Neural progenitor cell (in vitro differentiated cells): ENCODE results near the gene AXIN2. TPM values are rescaled to one million over a fixed set of nuclear protein-coding genes. Genes with fewer than 3 reads are reported as not detected.

ENCODE experiments used
- DNase-seq: peaks from one replicate; pipeline ENCODE4 v3.0.0-alpha.2; 2016; ENCODE audit warnings: low spot score
- H2AFZ ChIP-seq: fragments of 200-600 bp; sonication (generic); replicated peaks from 2 replicates; pipeline ENCODE4 v1.6.1; 2016; ENCODE audit warnings: antibody characterized with exemption
- H3F3A ChIP-seq: fragments of 200-600 bp; sonication (generic); 2 replicates; pipeline ENCODE4 v1.6.1; 2016; ENCODE audit warnings: antibody characterized with exemption, low read depth
- H3K27ac ChIP-seq: fragments of 200-600 bp; sonication (generic); 2 replicates; pipeline ENCODE4 v1.5.1; 2016; ENCODE audit warnings: mild to moderate bottlenecking
- H3K27me3 ChIP-seq: fragments of 200-600 bp; sonication (generic); 2 replicates; pipeline ENCODE4 v1.6.1; 2016; ENCODE audit warnings: mild to moderate bottlenecking, moderate library complexity
- H3K36me3 ChIP-seq: fragments of 200-600 bp; sonication (generic); 2 replicates; pipeline ENCODE4 v1.5.1; 2016
- H3K4me1 ChIP-seq: fragments of 200-600 bp; sonication (generic); 2 replicates; pipeline ENCODE4 v1.6.1; 2016; ENCODE audit warnings: mixed run types
- H3K4me2 ChIP-seq: fragments of 200-600 bp; sonication (generic); 2 replicates; pipeline ENCODE4 v1.6.1; 2016
- H3K4me3 ChIP-seq: fragments of 200-600 bp; sonication (generic); 2 replicates; pipeline ENCODE4 v1.5.1; 2016
- H3K79me2 ChIP-seq: fragments of 200-600 bp; sonication (generic); 2 replicates; pipeline ENCODE4 v1.6.1; 2016; ENCODE audit warnings: low read depth
- H3K9ac ChIP-seq: fragments of 200-600 bp; sonication (generic); 2 replicates; pipeline ENCODE4 v1.6.1; 2016
- H3K9me3 ChIP-seq: fragments of 200-600 bp; sonication (generic); 2 replicates; pipeline ENCODE4 v1.5.1; 2016; ENCODE audit warnings: low read depth
- H4K20me1 ChIP-seq: fragments of 200-600 bp; sonication (generic); 2 replicates; pipeline ENCODE4 v1.6.1; 2016; ENCODE audit warnings: low read depth
- H3K27ac Mint-ChIP-seq: 3 replicates; pipeline ENCODE4 v1.8.0; 2021; ENCODE audit warnings: mixed read lengths
- H3K27me3 Mint-ChIP-seq: 2 replicates; pipeline ENCODE4 v1.8.0; 2022; ENCODE audit warnings: low read depth, mild to moderate bottlenecking, inconsistent platforms, moderate library complexity, mixed read lengths; ENCODE audit not compliant: insufficient read depth
- H3K36me3 Mint-ChIP-seq: 3 replicates; pipeline ENCODE4 v1.8.0; 2021; ENCODE audit warnings: mixed read lengths
- H3K4me1 Mint-ChIP-seq: 3 replicates; pipeline ENCODE4 v1.8.0; 2021; ENCODE audit warnings: mixed read lengths
- H3K4me3 Mint-ChIP-seq: 3 replicates; pipeline ENCODE4 v1.8.0; 2021; ENCODE audit warnings: mild to moderate bottlenecking, moderate library complexity, mixed read lengths
- H3K9me3 Mint-ChIP-seq: 3 replicates; pipeline ENCODE4 v1.8.0; 2020; ENCODE audit warnings: mixed read lengths
- CTCF ChIP-seq: fragments of 200-600 bp; sonication (generic); IDR thresholded peaks from 2 replicates; pipeline ENCODE4 v1.5.1; 2017; ENCODE audit warnings: antibody characterized with exemption, mild to moderate bottlenecking
- EZH2 ChIP-seq: fragments of 200-600 bp; sonication (generic); IDR thresholded peaks from 2 replicates; pipeline ENCODE4 v1.6.1; 2017; ENCODE audit warnings: antibody characterized with exemption, mild to moderate bottlenecking, moderate library complexity
- EZH2phosphoT487 ChIP-seq: fragments of 200-600 bp; sonication (generic); IDR thresholded peaks from 2 replicates; pipeline ENCODE4 v1.6.1; 2017; ENCODE audit warnings: antibody characterized with exemption
- total RNA-seq: library from RNA; depleted of rRNA; stranded (reverse); fragments of >200 nt; gene quantifications from 2 replicates; pipeline ENCODE4 v1.2.3, GENCODE V29; 2015; ENCODE audit warnings: low replicate concordance

AXIN2 gene
- total RNA-seq, 1 donor from 2014 or later, result 22.0 TPM

GRCh38 chr17:65600518-65600917 lies 39.1 kb upstream of the AXIN2 start:
- peaks cover 70% of the 10 kb centered on the region for H3K4me1 Mint-ChIP-seq
- Histone ChIP-seq H3K79me2 (no peaks in the 10 kb centered on the region), H3K4me2 (peak overlapping the region; percentile 25), H4K20me1 (no peaks in the 10 kb centered on the region), H3K27ac (no peak overlapping the region), H2AFZ (no peak overlapping the region), H3K4me1 (peaks cover 22% of the 10 kb centered on the region), H3K9me3 (no peaks in the 10 kb centered on the region), H3F3A (peaks cover under 1% of the 10 kb centered on the region), H3K9ac (no peak overlapping the region), H3K27me3 (no peaks in the 10 kb centered on the region), H3K4me3 (no peak overlapping the region), H3K36me3 (no peaks in the 10 kb centered on the region)
- TF ChIP-seq EZH2 (no peak), EZH2phosphoT487 (no peak), CTCF (no peak)
- peaks cover 8% of the 10 kb centered on the region for H3K36me3 Mint-ChIP-seq
- H3K27me3 Mint-ChIP-seq, result peaks cover 2% of the 10 kb centered on the region
- peaks cover 6% of the 10 kb centered on the region for H3K9me3 Mint-ChIP-seq
- H3K4me3 Mint-ChIP-seq, result no peak overlapping the region
- peak overlapping the region; percentile 99 for H3K27ac Mint-ChIP-seq
- DNase-seq, result no peak

GRCh38 chr17:65599650-65600049 lies 38.2 kb upstream of the AXIN2 start:
- no peak overlapping the region for H3K9ac ChIP-seq
- H3K4me1 ChIP-seq, result peaks cover 28% of the 10 kb centered on the region
- Mint-ChIP-seq H3K4me3 (peak overlapping the region; percentile 31), H3K9me3 (peaks cover 6% of the 10 kb centered on the region), H3K4me1 (peaks cover 72% of the 10 kb centered on the region), H3K27me3 (no peaks in the 10 kb centered on the region), H3K36me3 (peaks cover 8% of the 10 kb centered on the region), H3K27ac (peak overlapping the region; percentile 99)
- no peaks in the 10 kb centered on the region for H3K79me2 ChIP-seq
- H3K9me3 ChIP-seq, result no peaks in the 10 kb centered on the region
- H3K4me2 ChIP-seq, result no peak overlapping the region
- no peaks in the 10 kb centered on the region for H4K20me1 ChIP-seq
- peaks cover 9% of the 10 kb centered on the region for H3F3A ChIP-seq
- no peak overlapping the region for H3K27ac ChIP-seq
- no peaks in the 10 kb centered on the region for H3K36me3 ChIP-seq
- DNase-seq, result no peak
- no peak overlapping the region for H2AFZ ChIP-seq
- no peaks in the 10 kb centered on the region for H3K27me3 ChIP-seq
- no peak for TF ChIP-seq EZH2
- TF ChIP-seq CTCF, result no peak
- TF ChIP-seq EZH2phosphoT487, result no peak
- no peak overlapping the region for H3K4me3 ChIP-seq

- no peaks in the 10 kb centered on the region for H3K9me3 ChIP-seq
- no peak overlapping the region for H3K27ac ChIP-seq
- H3K27me3 ChIP-seq, result peaks cover under 1% of the 10 kb centered on the region
- TF ChIP-seq CTCF, result no peak
- no peak for TF ChIP-seq EZH2
- TF ChIP-seq EZH2phosphoT487, result no peak
- H2AFZ ChIP-seq, result no peak overlapping the region
- no peak overlapping the region for H3K4me3 ChIP-seq
- H3K4me2 ChIP-seq, result no peak overlapping the region
- peaks cover 9% of the 10 kb centered on the region for H3F3A ChIP-seq
- H3K9ac ChIP-seq, result no peak overlapping the region
- Mint-ChIP-seq H3K4me1 (peaks cover 74% of the 10 kb centered on the region), H3K36me3 (peaks cover 8% of the 10 kb centered on the region), H3K4me3 (no peak overlapping the region), H3K27me3 (no peaks in the 10 kb centered on the region), H3K27ac (peak overlapping the region; percentile 99), H3K9me3 (peaks cover 4% of the 10 kb centered on the region)
- H3K4me1 ChIP-seq, result peaks cover 34% of the 10 kb centered on the region
- H3K36me3 ChIP-seq, result no peaks in the 10 kb centered on the region
- DNase-seq, result no peak
- H3K79me2 ChIP-seq, result no peaks in the 10 kb centered on the region
- H4K20me1 ChIP-seq, result no peaks in the 10 kb centered on the region
Measured at GRCh38 chr17:65598746-65599145, 37.3 kb upstream of the AXIN2 start.
